ENCODE measurements around the gene FLRT2. TPM values are rescaled to one million over a fixed set of nuclear protein-coding genes. Genes with fewer than 3 reads are reported as not detected.

Gene FLRT2
- total and polyA plus RNA-seq, 4 donors, result 0.46 to 91.4 (median 14.0) TPM

- no peaks in the 10 kb centered on the region for H3K9me3 ChIP-seq (ENCODE audit: control insufficient read depth, low read length)
- H3K27me3 ChIP-seq (ENCODE audit: control insufficient read depth in 1 of 2, insufficient read depth in 2 of 2, low read length in 1 of 2), result no peaks in the 10 kb centered on the region
- intact Hi-C loops (cut with DNase I), result loop anchor here in 1 of 2 donors (10.0 kb wide), 1 partner anchor 345 kb away; no protein-coding TSS in a partner anchor
- no peak overlapping the region for H3K27ac ChIP-seq (ENCODE audit: low read depth in 1 of 2, low read length in 2 of 2)
- H3K36me3 ChIP-seq (ENCODE audit: control insufficient read depth in 1 of 2, insufficient read depth in 2 of 2, low read length in 1 of 2), result no peaks in the 10 kb centered on the region
- WGBS, 2 donors, result 97 to 100% methylated on average over 2 of the region's 2 CpGs
- no peaks in the 10 kb centered on the region for H3K4me1 ChIP-seq (ENCODE audit: control insufficient read depth in 1 of 2, insufficient read depth in 2 of 2, low read length in 2 of 2)
- no peak for ATAC-seq (ENCODE audit: low FRiP score)
- DNase-seq, result no peak
- no peak overlapping the region for H3K4me3 ChIP-seq (ENCODE audit: low read length in 2 of 2)
These were observed 9.6 kb downstream of the FLRT2 start for GRCh38 chr14:85539510-85539909.

GRCh38 chr14:85542623-85543022 lies 12.7 kb downstream of the FLRT2 start:
- Histone ChIP-seq H3K4me3 (ENCODE audit: low read length in 2 of 2) (no peak overlapping the region), H3K27me3 (ENCODE audit: control insufficient read depth in 1 of 2, insufficient read depth in 2 of 2, low read length in 1 of 2) (no peaks in the 10 kb centered on the region), H3K9me3 (ENCODE audit: control insufficient read depth, low read length) (no peaks in the 10 kb centered on the region), H3K27ac (ENCODE audit: low read depth in 1 of 2, low read length in 2 of 2) (no peak overlapping the region), H3K36me3 (ENCODE audit: control insufficient read depth in 1 of 2, insufficient read depth in 2 of 2, low read length in 1 of 2) (peaks cover 0 to 3% of the 10 kb centered on the region in 2 donors), H3K4me1 (ENCODE audit: control insufficient read depth in 1 of 2, insufficient read depth in 2 of 2, low read length in 2 of 2) (no peaks in the 10 kb centered on the region)
- WGBS, 2 donors, result 74 to 76% methylated on average over 5 of the region's 5 CpGs
- intact Hi-C loops (cut with DNase I), result no loop called here
- no peak for DNase-seq
- no peak for ATAC-seq (ENCODE audit: low FRiP score)

- Histone ChIP-seq H3K9me3 (ENCODE audit: control insufficient read depth, low read length) (peaks cover 3% of the 10 kb centered on the region), H3K36me3 (ENCODE audit: control insufficient read depth in 1 of 2, insufficient read depth in 2 of 2, low read length in 1 of 2) (peaks cover 0 to 3% of the 10 kb centered on the region in 2 donors), H3K27ac (ENCODE audit: low read depth in 1 of 2, low read length in 2 of 2) (no peak overlapping the region), H3K4me3 (ENCODE audit: low read length in 2 of 2) (no peak overlapping the region), H3K4me1 (ENCODE audit: control insufficient read depth in 1 of 2, insufficient read depth in 2 of 2, low read length in 2 of 2) (no peaks in the 10 kb centered on the region), H3K27me3 (ENCODE audit: control insufficient read depth in 1 of 2, insufficient read depth in 2 of 2, low read length in 1 of 2) (no peaks in the 10 kb centered on the region)
- intact Hi-C loops (cut with DNase I), result no loop called here
- DNase-seq, result no peak
- 88 to 92% methylated on average over 3 of the region's 3 CpGs for WGBS, 2 donors
- no peak for ATAC-seq (ENCODE audit: low FRiP score)
These were observed 15.8 kb downstream of the FLRT2 start for GRCh38 chr14:85545738-85546137.

- ATAC-seq (ENCODE audit: low FRiP score) (no peak), DNase-seq (no peak)
- Histone ChIP-seq H3K27me3 (ENCODE audit: control insufficient read depth in 1 of 2, insufficient read depth in 2 of 2, low read length in 1 of 2) (no peaks in the 10 kb centered on the region), H3K9me3 (ENCODE audit: control insufficient read depth, low read length) (peaks cover 3% of the 10 kb centered on the region), H3K36me3 (ENCODE audit: control insufficient read depth in 1 of 2, insufficient read depth in 2 of 2, low read length in 1 of 2) (peaks cover 0 to 3% of the 10 kb centered on the region in 2 donors), H3K4me3 (ENCODE audit: low read length in 2 of 2) (no peak overlapping the region), H3K27ac (ENCODE audit: low read depth in 1 of 2, low read length in 2 of 2) (no peak overlapping the region), H3K4me1 (ENCODE audit: control insufficient read depth in 1 of 2, insufficient read depth in 2 of 2, low read length in 2 of 2) (no peaks in the 10 kb centered on the region)
- 62 to 83% methylated on average over 3 of the region's 3 CpGs for WGBS, 2 donors
- intact Hi-C loops (cut with DNase I), result no loop called here
These were observed 16.4 kb downstream of the FLRT2 start for GRCh38 chr14:85546390-85546789.

- peaks cover 3% of the 10 kb centered on the region for H3K9me3 ChIP-seq (ENCODE audit: control insufficient read depth, low read length)
- DNase-seq (no peak), ATAC-seq (ENCODE audit: low FRiP score) (no peak)
- peaks cover 0 to 3% of the 10 kb centered on the region in 2 donors for H3K36me3 ChIP-seq (ENCODE audit: control insufficient read depth in 1 of 2, insufficient read depth in 2 of 2, low read length in 1 of 2)
- 94 to 95% methylated on average over 2 of the region's 2 CpGs for WGBS, 2 donors
- H3K4me3 ChIP-seq (ENCODE audit: low read length in 2 of 2), result no peak overlapping the region
- H3K27me3 ChIP-seq (ENCODE audit: control insufficient read depth in 1 of 2, insufficient read depth in 2 of 2, low read length in 1 of 2), result no peaks in the 10 kb centered on the region
- H3K4me1 ChIP-seq (ENCODE audit: control insufficient read depth in 1 of 2, insufficient read depth in 2 of 2, low read length in 2 of 2), result peaks cover 0 to 6% of the 10 kb centered on the region in 2 donors
- intact Hi-C loops (cut with DNase I), result no loop called here
- H3K27ac ChIP-seq (ENCODE audit: low read depth in 1 of 2, low read length in 2 of 2), result no peak overlapping the region
These were observed 19.8 kb downstream of the FLRT2 start for GRCh38 chr14:85549697-85550096.

GRCh38 chr14:85554106-85554505 lies 24.2 kb downstream of the FLRT2 start:
- intact Hi-C loops (cut with DNase I), result no loop called here
- no peak overlapping the region for H3K27ac ChIP-seq (ENCODE audit: low read depth in 1 of 2, low read length in 2 of 2)
- peaks cover 1% of the 10 kb centered on the region for H3K9me3 ChIP-seq (ENCODE audit: control insufficient read depth, low read length)
- no peak for DNase-seq
- no peaks in the 10 kb centered on the region for H3K36me3 ChIP-seq (ENCODE audit: control insufficient read depth in 1 of 2, insufficient read depth in 2 of 2, low read length in 1 of 2)
- peaks cover 0 to 6% of the 10 kb centered on the region in 2 donors for H3K4me1 ChIP-seq (ENCODE audit: control insufficient read depth in 1 of 2, insufficient read depth in 2 of 2, low read length in 2 of 2)
- H3K27me3 ChIP-seq (ENCODE audit: control insufficient read depth in 1 of 2, insufficient read depth in 2 of 2, low read length in 1 of 2), result no peaks in the 10 kb centered on the region
- no peak for ATAC-seq (ENCODE audit: low FRiP score)
- no peak overlapping the region for H3K4me3 ChIP-seq (ENCODE audit: low read length in 2 of 2)
- WGBS, 2 donors, result 60 to 77% methylated on average over 3 of the region's 3 CpGs

GRCh38 chr14:85556267-85556666 lies 26.3 kb downstream of the FLRT2 start:
- intact Hi-C loops (cut with DNase I), result no loop called here
- no peaks in the 10 kb centered on the region for H3K36me3 ChIP-seq (ENCODE audit: control insufficient read depth in 1 of 2, insufficient read depth in 2 of 2, low read length in 1 of 2)
- 81 to 90% methylated on average over 1 of the region's 1 CpG for WGBS, 2 donors

GRCh38 chr14:85558505-85558904 lies 28.6 kb downstream of the FLRT2 start:
- ATAC-seq (ENCODE audit: low FRiP score) (no peak), DNase-seq (no peak)
- WGBS, 2 donors, result 81 to 83% methylated on average over 2 of the region's 2 CpGs
- Histone ChIP-seq H3K4me1 (ENCODE audit: control insufficient read depth in 1 of 2, insufficient read depth in 2 of 2, low read length in 2 of 2) (no peaks in the 10 kb centered on the region), H3K27me3 (ENCODE audit: control insufficient read depth in 1 of 2, insufficient read depth in 2 of 2, low read length in 1 of 2) (no peaks in the 10 kb centered on the region), H3K4me3 (ENCODE audit: low read length in 2 of 2) (no peak overlapping the region), H3K36me3 (ENCODE audit: control insufficient read depth in 1 of 2, insufficient read depth in 2 of 2, low read length in 1 of 2) (no peaks in the 10 kb centered on the region), H3K9me3 (ENCODE audit: control insufficient read depth, low read length) (no peaks in the 10 kb centered on the region), H3K27ac (ENCODE audit: low read depth in 1 of 2, low read length in 2 of 2) (no peak overlapping the region)
- intact Hi-C loops (cut with DNase I), result no loop called here

More at GRCh38 chr14:85556267-85556666, 26.3 kb downstream of the FLRT2 start:
- ATAC-seq (ENCODE audit: low FRiP score) (no peak), DNase-seq (no peak)
- Histone ChIP-seq H3K4me3 (ENCODE audit: low read length in 2 of 2) (no peak overlapping the region), H3K27me3 (ENCODE audit: control insufficient read depth in 1 of 2, insufficient read depth in 2 of 2, low read length in 1 of 2) (no peaks in the 10 kb centered on the region), H3K9me3 (ENCODE audit: control insufficient read depth, low read length) (no peaks in the 10 kb centered on the region), H3K4me1 (ENCODE audit: control insufficient read depth in 1 of 2, insufficient read depth in 2 of 2, low read length in 2 of 2) (peaks cover 0 to 6% of the 10 kb centered on the region in 2 donors), H3K27ac (ENCODE audit: low read depth in 1 of 2, low read length in 2 of 2) (no peak overlapping the region)

GRCh38 chr14:85562630-85563029 lies 32.7 kb downstream of the FLRT2 start:
- DNase-seq (no peak), ATAC-seq (ENCODE audit: low FRiP score) (no peak)
- WGBS, 2 donors, result 94 to 96% methylated on average over 5 of the region's 5 CpGs
- no peaks in the 10 kb centered on the region for H3K27me3 ChIP-seq (ENCODE audit: control insufficient read depth in 1 of 2, insufficient read depth in 2 of 2, low read length in 1 of 2)
- no peaks in the 10 kb centered on the region for H3K9me3 ChIP-seq (ENCODE audit: control insufficient read depth, low read length)
- intact Hi-C loops (cut with DNase I), result no loop called here
- H3K36me3 ChIP-seq (ENCODE audit: control insufficient read depth in 1 of 2, insufficient read depth in 2 of 2, low read length in 1 of 2), result no peaks in the 10 kb centered on the region
- H3K27ac ChIP-seq (ENCODE audit: low read depth in 1 of 2, low read length in 2 of 2), result no peak overlapping the region
- H3K4me3 ChIP-seq (ENCODE audit: low read length in 2 of 2), result no peak overlapping the region
- H3K4me1 ChIP-seq (ENCODE audit: control insufficient read depth in 1 of 2, insufficient read depth in 2 of 2, low read length in 2 of 2), result no peaks in the 10 kb centered on the region
